GM18867 (cell line): ENCODE data around the gene MAP4K1.

Experiments
- ATAC-seq: cut with Tn5 transposase; IDR thresholded peaks from one replicate; pipeline ENCODE4 v1.9.1; 2021; ENCODE audit warnings: mild to moderate bottlenecking, moderate library complexity; ENCODE audit not compliant: unreplicated experiment

Gene MAP4K1

GRCh38 chr19:38549061-38549460 lies 68.7 kb downstream of the MAP4K1 start:
- ATAC-seq: no peak

- ATAC-seq: no peak
Measured at GRCh38 chr19:38547421-38547820, 70.3 kb downstream of the MAP4K1 start.

- ATAC-seq: no peak
Measured at GRCh38 chr19:38545596-38545995, 72.2 kb downstream of the MAP4K1 start.

- no peak for ATAC-seq
Measured at GRCh38 chr19:38544569-38545315, 73.0 kb downstream of the MAP4K1 start.

GRCh38 chr19:38543807-38544568 lies 73.8 kb downstream of the MAP4K1 start:
- peak; percentile 46 for ATAC-seq

- ATAC-seq: no peak
Measured at GRCh38 chr19:38543286-38543806, 74.4 kb downstream of the MAP4K1 start.

- no peak for ATAC-seq
Measured at GRCh38 chr19:38542040-38542439, 75.7 kb downstream of the MAP4K1 start.

- ATAC-seq: no peak
Measured at GRCh38 chr19:38539751-38540150, 78.0 kb downstream of the MAP4K1 start.

GRCh38 chr19:38538793-38539528 lies 78.8 kb downstream of the MAP4K1 start:
- no peak for ATAC-seq

- no peak for ATAC-seq
Measured at GRCh38 chr19:38538386-38538785, 79.4 kb downstream of the MAP4K1 start.
